SK-N-SH (cell line): Measurements from ENCODE around the gene ZNF441. TPM values are rescaled to one million over a fixed set of nuclear protein-coding genes. Genes with fewer than 3 reads are reported as not detected.
"Not testable (repeated sequence)": the region's sequence is repeated elsewhere in the genome, so short reads cannot be mapped to it uniquely, and the experiment has no call there.

Source experiments
- CTCF ChIA-PET: fragments of 300-600, 350-600 bp; formaldehyde crosslinking; extraction: SDS; loops from one replicate; lab custom pipeline; 2021; lab: Yijun Ruan, JAX
- POLR2A ChIA-PET: fragments of 350-600 bp; sonication (Branson Sonifier 250); formaldehyde crosslinking; extraction: SDS; loops from one replicate; lab custom pipeline; 2020; ENCODE audit warnings: antibody characterized with exemption, inconsistent platforms; lab: Yijun Ruan, JAX
- DNase-seq: peaks from one replicate; pipeline ENCODE4 v3.0.0; 2012
- H2AFZ ChIP-seq: fragments of 200-600 bp; sonication (generic); 2 replicates; pipeline ENCODE4 v1.8.1; 2016; ENCODE audit warnings: antibody characterized with exemption, mild to moderate bottlenecking, low read depth
- H3F3A ChIP-seq: fragments of 200-600 bp; sonication (generic); replicated peaks from 2 replicates; pipeline ENCODE3; 2016; ENCODE audit warnings: antibody characterized with exemption, mild to moderate bottlenecking; ENCODE audit not compliant: insufficient read depth
- H3K27ac ChIP-seq, 2 experiments: fragments of 200-500 bp in 1 of 2; fragments of 200-600 bp in 1 of 2; sonication (Bioruptor generic) in 1 of 2; sonication (generic), shearing (Covaris generic) in 1 of 2; 2 replicates each; pipeline versions ENCODE4 v1.5.1 to v1.6.1; 2014 to 2016; ENCODE audit warnings: low read depth in 2 of 2, inconsistent platforms in 1 of 2, low read length in 1 of 2, mild to moderate bottlenecking in 1 of 2, mixed read lengths in 1 of 2
- H3K27me3 ChIP-seq: fragments of 200-600 bp; sonication (generic), shearing (Covaris generic); 2 replicates; pipeline ENCODE4 v1.6.1; 2016; ENCODE audit warnings: mixed run types; ENCODE audit not compliant: insufficient read depth
- H3K36me3 ChIP-seq, 2 experiments: fragments of 200-500 bp in 1 of 2; fragments of 200-600 bp in 1 of 2; sonication (Bioruptor generic) in 1 of 2; sonication (generic) in 1 of 2; replicated peaks in 1 of 2; 2 replicates each; pipeline versions ENCODE3 to v1.5.1; 2014 to 2016; ENCODE audit warnings: low read length in 1 of 2, mild to moderate bottlenecking in 1 of 2; ENCODE audit not compliant: insufficient read depth in 2 of 2, control insufficient read depth in 1 of 2
- H3K4me1 ChIP-seq, 2 experiments: fragments of 200-500 bp in 1 of 2; fragments of 200-600 bp in 1 of 2; sonication (Bioruptor generic) in 1 of 2; sonication (generic), shearing (Covaris generic) in 1 of 2; 2 replicates each; pipeline versions ENCODE4 v1.5.1 to v1.6.1; 2014 to 2016; ENCODE audit warnings: low read depth in 1 of 2, low read length in 1 of 2, mixed run types in 1 of 2; ENCODE audit not compliant: insufficient read depth in 2 of 2, control insufficient read depth in 1 of 2
- H3K4me2 ChIP-seq: fragments of 200-600 bp; sonication (generic), shearing (Covaris generic); 2 replicates; pipeline ENCODE4 v1.6.1; 2017; ENCODE audit warnings: mixed run types
- H3K4me3 ChIP-seq, 2 experiments: fragments of 200-500 bp in 1 of 2; fragments of 200-600 bp in 1 of 2; sonication (Bioruptor generic) in 1 of 2; sonication (generic), shearing (Covaris generic) in 1 of 2; 2 replicates each; pipeline versions ENCODE4 v1.5.1 to v1.8.1; 2014 to 2016; ENCODE audit warnings: low read depth in 2 of 2, inconsistent platforms in 1 of 2, low read length in 1 of 2, mild to moderate bottlenecking in 1 of 2, mixed read lengths in 1 of 2, moderate library complexity in 1 of 2
- H3K79me2 ChIP-seq: fragments of 200-600 bp; sonication (generic); 2 replicates; pipeline ENCODE4 v1.8.1; 2017; ENCODE audit warnings: mild to moderate bottlenecking; ENCODE audit not compliant: insufficient read depth
- H3K9ac ChIP-seq: fragments of 200-600 bp; sonication (generic); 2 replicates; pipeline ENCODE4 v1.6.1; 2017; ENCODE audit warnings: mixed run types
- H3K9me2 ChIP-seq: fragments of 200-600 bp; sonication (generic); 2 replicates; pipeline ENCODE4 v1.6.1; 2017; ENCODE audit warnings: mixed run types
- H3K9me3 ChIP-seq: fragments of 200-600 bp; sonication (generic); 2 replicates; pipeline ENCODE4 v1.6.1; 2017; ENCODE audit warnings: mixed run types, mild to moderate bottlenecking, moderate library complexity
- H4K20me1 ChIP-seq: fragments of 200-600 bp; sonication (generic); 2 replicates; pipeline ENCODE4 v1.6.1; 2017; ENCODE audit warnings: mild to moderate bottlenecking, mixed run types; ENCODE audit not compliant: insufficient read depth
- CHD2 ChIP-seq: fragments of 150-350 bp; IDR thresholded peaks from 2 replicates; pipeline ENCODE4 v1.6.1; 2018; ENCODE audit warnings: low read length; ENCODE audit not compliant: partially characterized antibody
- EP300 ChIP-seq, 2 experiments: IDR thresholded peaks; 2 replicates each; pipeline versions ENCODE4 v1.4.0 to v1.6.1; 2012; ENCODE audit warnings: borderline replicate concordance in 1 of 2, low read depth in 1 of 2, low read length in 1 of 2
- FOSL2 ChIP-seq: IDR thresholded peaks from 2 replicates; pipeline ENCODE4 v1.4.0; 2012; ENCODE audit warnings: low read depth, mild to moderate bottlenecking, moderate library complexity, borderline replicate concordance
- FOXJ3 ChIP-seq: sonication (generic); formaldehyde crosslinking; IDR thresholded peaks from 2 replicates; pipeline ENCODE4 v1.5.1; 2020; ENCODE audit warnings: mild to moderate bottlenecking, missing genetic modification reagents
- FOXM1 ChIP-seq: IDR thresholded peaks from 2 replicates; pipeline ENCODE4 v1.4.0; 2012; ENCODE audit warnings: low read depth, mild to moderate bottlenecking
- GABPA ChIP-seq: IDR thresholded peaks from 2 replicates; pipeline ENCODE4 v1.4.0; 2012; ENCODE audit warnings: low read depth, mild to moderate bottlenecking
- GATA2 ChIP-seq: sonication (generic); formaldehyde crosslinking; IDR thresholded peaks from 2 replicates; pipeline ENCODE4 v1.5.0; 2020; ENCODE audit warnings: mild to moderate bottlenecking, missing genetic modification reagents
- JUND ChIP-seq: IDR thresholded peaks from 2 replicates; pipeline ENCODE4 v1.4.0; 2012
- MEF2A ChIP-seq: IDR thresholded peaks from 2 replicates; pipeline ENCODE4 v1.4.0; 2012; ENCODE audit warnings: low read depth, borderline replicate concordance
- MXI1 ChIP-seq: IDR thresholded peaks from 2 replicates; pipeline ENCODE4 v1.6.1; 2012; ENCODE audit warnings: mild to moderate bottlenecking, low read depth, low read length, improper control_type of control experiment
- RAD21 ChIP-seq: IDR thresholded peaks from 2 replicates; pipeline ENCODE4 v1.6.1; 2012; ENCODE audit warnings: mild to moderate bottlenecking, low read length
- RCOR1 ChIP-seq: fragments of 150-350 bp; IDR thresholded peaks from 2 replicates; pipeline ENCODE4 v1.6.1; 2017; ENCODE audit warnings: antibody characterized with exemption, low read length
- RFX5 ChIP-seq: IDR thresholded peaks from 2 replicates; pipeline ENCODE4 v1.6.1; 2012; ENCODE audit warnings: mild to moderate bottlenecking, improper control_type of control experiment, low read length
- RXRA ChIP-seq: IDR thresholded peaks from 2 replicates; pipeline ENCODE4 v1.4.0; 2012; ENCODE audit warnings: low read depth, mild to moderate bottlenecking, borderline replicate concordance
- SIN3A ChIP-seq: IDR thresholded peaks from 2 replicates; pipeline ENCODE4 v1.6.1; 2012; ENCODE audit warnings: low read depth, mild to moderate bottlenecking, low read length, moderate library complexity, borderline replicate concordance
- SMC3 ChIP-seq: IDR thresholded peaks from 2 replicates; pipeline ENCODE4 v1.6.1; 2012; ENCODE audit warnings: low read depth, low read length, improper control_type of control experiment
- TCF12 ChIP-seq: IDR thresholded peaks from 2 replicates; pipeline ENCODE4 v1.4.0; 2012
- WGBS: methylation state at CpG from one replicate; pipeline ENCODE4 v1.1.6; 2017; ENCODE audit warnings: low lambda C conversion rate; 5-methylcytosine and 5-hydroxymethylcytosine counted together
- polyA plus RNA-seq, 3 experiments: library from polyadenylated mRNA; depleted of rRNA; stranded (reverse); fragments of >200 nt; gene quantifications; 2 replicates each; pipeline ENCODE4 v1.2.3, GENCODE V29; 2012
- TF ChIP-seq, protein P1 (sequence below): IDR thresholded peaks from 2 replicates; pipeline ENCODE4 v1.6.1; 2012; ENCODE audit warnings: mild to moderate bottlenecking, low read depth, low read length, moderate library complexity
- TF ChIP-seq, protein P2 (sequence below): IDR thresholded peaks from 2 replicates; pipeline ENCODE4; 2012
- TF ChIP-seq, protein P3 (sequence below): fragments of 150-350 bp; IDR thresholded peaks from 2 replicates; pipeline ENCODE4 v1.6.1; 2016; ENCODE audit warnings: mild to moderate bottlenecking, low read depth, low read length

Gene ZNF441
- polyA plus RNA-seq, 1 of the 3 experiments (the other 2 are of a cell fraction) = 3.2 TPM

DNA sequence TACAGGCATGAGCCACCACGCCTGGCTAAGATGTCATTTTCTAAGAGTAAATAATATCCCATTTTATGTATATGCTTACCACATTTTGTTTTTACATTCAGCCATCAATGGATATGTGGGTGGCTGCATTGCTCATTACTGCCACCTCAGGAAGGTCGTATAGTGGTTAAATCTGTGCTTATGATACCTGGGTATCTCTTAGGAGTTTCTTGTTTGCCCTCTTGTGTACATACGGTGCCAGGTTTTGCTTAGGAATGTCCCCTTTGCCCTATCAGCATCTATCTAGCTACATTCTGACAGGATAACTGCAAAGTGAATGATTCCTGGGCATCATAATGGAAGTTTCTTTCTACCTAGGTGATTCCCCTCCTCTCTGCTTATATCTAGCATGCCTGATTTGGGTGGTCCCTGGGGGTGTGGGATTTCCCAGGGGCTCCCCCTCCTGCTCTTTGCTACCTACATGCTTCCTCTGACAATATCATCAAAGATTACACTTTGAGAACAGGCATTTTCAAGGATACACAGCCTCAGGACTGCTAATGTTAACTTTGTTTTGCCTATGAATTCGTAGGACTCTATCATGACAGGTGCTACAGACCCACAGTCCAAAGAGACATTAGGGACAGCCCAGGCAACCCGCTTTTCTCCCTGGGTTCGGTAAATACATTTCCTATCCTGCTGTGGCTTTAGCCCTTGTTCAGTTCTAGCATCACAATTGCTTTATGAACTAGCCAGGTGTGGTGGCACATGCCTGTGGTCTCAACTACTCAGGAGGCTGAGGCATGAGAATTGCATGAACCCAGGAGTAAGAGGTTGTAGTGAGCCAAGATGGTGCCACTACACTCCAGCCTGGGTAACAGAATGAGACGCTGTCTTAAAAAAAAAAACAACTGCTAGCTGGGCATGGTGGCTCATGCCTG is 62.4 kb downstream of the ZNF441 start:
- H3K9me2 ChIP-seq, H3K9ac ChIP-seq, H3K27me3 ChIP-seq, DNase-seq, H3K79me2 ChIP-seq, H3K27ac ChIP-seq, H3F3A ChIP-seq, H4K20me1 ChIP-seq, H3K4me3 ChIP-seq, H3K4me2 ChIP-seq, POLR2A ChIA-PET, CTCF ChIA-PET, H2AFZ ChIP-seq, H3K4me1 ChIP-seq: not testable (repeated sequence)
- Histone ChIP-seq H3K36me3 (peaks cover 25 to 72% of the 10 kb centered on the region in 2 experiments), H3K9me3 (peaks cover 24% of the 10 kb centered on the region)
- WGBS = 78% methylated on average over 7 of the region's 7 CpGs

DNA sequence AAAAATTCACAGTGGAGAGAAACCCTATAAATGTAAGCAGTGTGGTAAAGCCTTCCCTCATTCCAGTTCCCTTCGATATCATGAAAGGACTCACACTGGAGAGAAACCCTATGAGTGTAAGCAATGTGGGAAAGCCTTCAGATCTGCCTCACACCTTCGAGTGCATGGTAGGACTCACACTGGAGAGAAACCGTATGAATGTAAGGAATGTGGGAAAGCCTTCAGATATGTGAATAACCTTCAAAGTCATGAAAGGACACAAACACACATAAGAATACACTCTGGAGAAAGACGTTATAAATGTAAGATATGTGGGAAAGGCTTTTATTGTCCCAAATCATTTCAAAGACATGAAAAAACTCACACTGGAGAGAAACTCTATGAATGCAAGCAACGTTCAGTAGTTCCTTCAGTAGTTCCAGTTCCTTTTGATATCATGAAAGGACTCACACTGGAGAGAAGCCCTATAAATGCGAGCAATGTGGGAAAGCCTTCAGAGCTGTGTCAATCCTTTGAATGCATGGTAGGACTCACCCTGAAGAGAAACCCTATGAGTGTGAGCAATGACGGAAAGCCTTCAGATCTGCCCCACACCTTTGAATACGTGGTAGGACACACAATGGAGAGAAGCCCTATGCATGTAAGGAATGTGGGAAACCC is 65.6 kb downstream of the ZNF441 start:
- no peak overlapping the region for H3K27ac ChIP-seq
- H3K79me2 ChIP-seq = peaks cover 5% of the 10 kb centered on the region; the same call in 1 of the 2 replicates
- H3K9ac ChIP-seq = no peak overlapping the region
- no peaks in the 10 kb centered on the region for H3K4me1 ChIP-seq
- H3K27me3 ChIP-seq = no peaks in the 10 kb centered on the region
- H3K9me2 ChIP-seq = no peaks in the 10 kb centered on the region
- H3F3A ChIP-seq = no peaks in the 10 kb centered on the region
- WGBS = 77% methylated on average over 8 of the region's 8 CpGs
- H4K20me1 ChIP-seq = no peaks in the 10 kb centered on the region
- H3K9me3 ChIP-seq = peaks cover 24% of the 10 kb centered on the region
- no peak for DNase-seq
- H3K4me2 ChIP-seq = no peak overlapping the region
- POLR2A ChIA-PET = no interaction called here
- TF ChIP-seq, protein P1, sequence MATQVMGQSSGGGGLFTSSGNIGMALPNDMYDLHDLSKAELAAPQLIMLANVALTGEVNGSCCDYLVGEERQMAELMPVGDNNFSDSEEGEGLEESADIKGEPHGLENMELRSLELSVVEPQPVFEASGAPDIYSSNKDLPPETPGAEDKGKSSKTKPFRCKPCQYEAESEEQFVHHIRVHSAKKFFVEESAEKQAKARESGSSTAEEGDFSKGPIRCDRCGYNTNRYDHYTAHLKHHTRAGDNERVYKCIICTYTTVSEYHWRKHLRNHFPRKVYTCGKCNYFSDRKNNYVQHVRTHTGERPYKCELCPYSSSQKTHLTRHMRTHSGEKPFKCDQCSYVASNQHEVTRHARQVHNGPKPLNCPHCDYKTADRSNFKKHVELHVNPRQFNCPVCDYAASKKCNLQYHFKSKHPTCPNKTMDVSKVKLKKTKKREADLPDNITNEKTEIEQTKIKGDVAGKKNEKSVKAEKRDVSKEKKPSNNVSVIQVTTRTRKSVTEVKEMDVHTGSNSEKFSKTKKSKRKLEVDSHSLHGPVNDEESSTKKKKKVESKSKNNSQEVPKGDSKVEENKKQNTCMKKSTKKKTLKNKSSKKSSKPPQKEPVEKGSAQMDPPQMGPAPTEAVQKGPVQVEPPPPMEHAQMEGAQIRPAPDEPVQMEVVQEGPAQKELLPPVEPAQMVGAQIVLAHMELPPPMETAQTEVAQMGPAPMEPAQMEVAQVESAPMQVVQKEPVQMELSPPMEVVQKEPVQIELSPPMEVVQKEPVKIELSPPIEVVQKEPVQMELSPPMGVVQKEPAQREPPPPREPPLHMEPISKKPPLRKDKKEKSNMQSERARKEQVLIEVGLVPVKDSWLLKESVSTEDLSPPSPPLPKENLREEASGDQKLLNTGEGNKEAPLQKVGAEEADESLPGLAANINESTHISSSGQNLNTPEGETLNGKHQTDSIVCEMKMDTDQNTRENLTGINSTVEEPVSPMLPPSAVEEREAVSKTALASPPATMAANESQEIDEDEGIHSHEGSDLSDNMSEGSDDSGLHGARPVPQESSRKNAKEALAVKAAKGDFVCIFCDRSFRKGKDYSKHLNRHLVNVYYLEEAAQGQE = no peak
- TF ChIP-seq FOXJ3 (CRISPR knock-in tag) = no peak
- TF ChIP-seq GABPA = no peak
- no peak for TF ChIP-seq RAD21
- TF ChIP-seq, protein P2, sequence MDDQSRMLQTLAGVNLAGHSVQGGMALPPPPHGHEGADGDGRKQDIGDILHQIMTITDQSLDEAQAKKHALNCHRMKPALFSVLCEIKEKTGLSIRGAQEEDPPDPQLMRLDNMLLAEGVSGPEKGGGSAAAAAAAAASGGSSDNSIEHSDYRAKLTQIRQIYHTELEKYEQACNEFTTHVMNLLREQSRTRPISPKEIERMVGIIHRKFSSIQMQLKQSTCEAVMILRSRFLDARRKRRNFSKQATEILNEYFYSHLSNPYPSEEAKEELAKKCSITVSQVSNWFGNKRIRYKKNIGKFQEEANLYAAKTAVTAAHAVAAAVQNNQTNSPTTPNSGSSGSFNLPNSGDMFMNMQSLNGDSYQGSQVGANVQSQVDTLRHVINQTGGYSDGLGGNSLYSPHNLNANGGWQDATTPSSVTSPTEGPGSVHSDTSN = no peak
- TF ChIP-seq FOSL2 = no peak
- TF ChIP-seq SMC3 = no peak
- no peak for TF ChIP-seq EP300 (IDR thresholded peaks at IDR 0.05; ENCODE audit: borderline replicate concordance in 1 of 2, low read depth in 1 of 2, low read length in 1 of 2)
- TF ChIP-seq, protein P3, sequence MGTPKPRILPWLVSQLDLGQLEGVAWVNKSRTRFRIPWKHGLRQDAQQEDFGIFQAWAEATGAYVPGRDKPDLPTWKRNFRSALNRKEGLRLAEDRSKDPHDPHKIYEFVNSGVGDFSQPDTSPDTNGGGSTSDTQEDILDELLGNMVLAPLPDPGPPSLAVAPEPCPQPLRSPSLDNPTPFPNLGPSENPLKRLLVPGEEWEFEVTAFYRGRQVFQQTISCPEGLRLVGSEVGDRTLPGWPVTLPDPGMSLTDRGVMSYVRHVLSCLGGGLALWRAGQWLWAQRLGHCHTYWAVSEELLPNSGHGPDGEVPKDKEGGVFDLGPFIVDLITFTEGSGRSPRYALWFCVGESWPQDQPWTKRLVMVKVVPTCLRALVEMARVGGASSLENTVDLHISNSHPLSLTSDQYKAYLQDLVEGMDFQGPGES = no peak
- TF ChIP-seq RCOR1 = no peak
- no peak for TF ChIP-seq MEF2A
- no peak for TF ChIP-seq RFX5
- no peak for TF ChIP-seq CHD2
- TF ChIP-seq MXI1 = no peak
- no peak for TF ChIP-seq GATA2 (CRISPR knock-in tag)
- TF ChIP-seq FOXM1 = no peak
- TF ChIP-seq RXRA = no peak
- no peak for TF ChIP-seq SIN3A
- TF ChIP-seq JUND = no peak
- no peak for TF ChIP-seq TCF12
- no peak overlapping the region for H2AFZ ChIP-seq
- H3K36me3 ChIP-seq = peaks cover 25 to 70% of the 10 kb centered on the region in 2 experiments
- no peak overlapping the region; a peak in 1 of 4 replicates for H3K4me3 ChIP-seq
- CTCF ChIA-PET = no interaction called here
